GM18502 (cell line): ENCODE results near the gene AIMP1.

Source experiments
- ATAC-seq: cut with Tn5 transposase; IDR thresholded peaks from one replicate; pipeline ENCODE4 v1.9.1; 2021; ENCODE audit warnings: mild to moderate bottlenecking; ENCODE audit not compliant: unreplicated experiment, poor library complexity

Gene AIMP1

GRCh38 chr4:106343865-106344646 lies 27.7 kb downstream of the AIMP1 start:
- no peak for ATAC-seq

DNA sequence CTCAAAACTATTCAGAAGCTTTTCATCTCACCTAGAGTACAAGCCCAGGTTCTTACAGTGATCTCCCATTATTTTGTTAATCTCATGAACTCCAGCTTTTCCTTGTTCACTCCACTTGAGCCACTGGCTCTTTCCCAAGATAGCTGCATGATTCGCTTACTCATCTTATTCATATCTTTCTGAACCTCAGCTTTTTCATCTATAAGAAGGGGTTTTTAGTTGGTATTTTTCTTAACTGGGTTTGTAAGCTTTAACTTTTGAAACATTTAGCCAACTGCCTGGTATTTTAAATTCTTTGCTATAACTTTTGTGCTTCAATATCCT lies 28.3 kb downstream of the AIMP1 start:
- ATAC-seq: no peak

DNA sequence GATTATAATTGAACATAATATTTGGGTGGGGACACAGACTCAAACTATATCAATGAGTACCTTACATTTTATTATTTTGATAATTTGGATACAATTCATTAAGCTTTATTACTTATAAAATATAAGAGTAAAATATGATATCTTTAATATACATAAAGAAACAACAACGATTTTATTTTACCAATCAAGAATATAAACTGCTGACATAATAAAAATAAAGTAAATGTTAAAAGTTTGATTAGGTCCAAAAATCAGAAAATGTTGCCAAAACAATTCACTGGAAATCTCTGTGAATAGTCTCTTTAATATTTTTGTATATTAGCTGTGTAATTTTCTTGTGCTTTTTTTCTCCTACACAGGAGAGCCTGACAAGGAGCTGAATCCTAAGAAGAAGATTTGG lies 30.8 kb downstream of the AIMP1 start:
- no peak for ATAC-seq

- ATAC-seq: no peak
Observed at GRCh38 chr4:106351016-106351415, 34.7 kb downstream of the AIMP1 start.

- ATAC-seq: no peak
Observed at GRCh38 chr4:106353786-106354185, 37.4 kb downstream of the AIMP1 start.

DNA sequence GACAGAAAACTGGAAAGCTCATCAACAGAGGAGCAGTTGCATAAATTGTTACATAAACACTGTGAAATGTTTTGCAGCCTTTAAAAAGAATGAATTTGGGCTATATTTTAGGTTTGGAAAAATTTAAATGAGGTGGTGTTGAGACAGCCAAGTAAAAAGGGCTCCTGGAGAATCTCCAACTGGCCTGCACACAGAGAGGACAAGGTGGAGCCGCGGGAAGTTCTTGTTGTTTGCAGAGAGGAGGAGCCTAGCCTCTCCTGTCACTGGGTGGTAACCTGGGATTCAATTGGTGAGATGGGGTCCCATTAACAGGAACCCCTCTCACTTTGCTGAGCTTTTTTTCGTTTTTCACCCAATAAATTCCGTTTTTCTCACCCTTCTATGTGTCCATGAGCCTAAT lies 38.8 kb downstream of the AIMP1 start:
- ATAC-seq: no peak

DNA sequence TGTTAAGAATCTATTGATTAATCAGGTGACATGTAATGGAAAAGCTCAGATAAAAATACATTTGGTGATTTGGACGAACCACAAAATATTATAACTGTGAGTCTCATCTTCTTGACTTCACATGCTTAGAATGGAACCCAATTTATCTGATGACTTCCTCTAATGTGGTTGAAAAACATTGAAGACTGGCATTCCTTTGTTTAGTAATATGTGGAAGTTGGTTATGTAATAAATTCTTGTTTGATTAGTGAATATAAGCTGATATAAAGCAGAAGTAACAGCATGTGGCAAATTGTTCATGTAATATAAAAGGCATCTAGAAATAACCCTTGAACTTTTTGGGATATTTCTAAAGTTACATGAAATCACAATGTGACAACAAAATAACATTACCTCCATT lies 42.5 kb downstream of the AIMP1 start:
- ATAC-seq: no peak

- no peak for ATAC-seq
Observed at GRCh38 chr4:106362086-106362825, 45.9 kb downstream of the AIMP1 start.

DNA sequence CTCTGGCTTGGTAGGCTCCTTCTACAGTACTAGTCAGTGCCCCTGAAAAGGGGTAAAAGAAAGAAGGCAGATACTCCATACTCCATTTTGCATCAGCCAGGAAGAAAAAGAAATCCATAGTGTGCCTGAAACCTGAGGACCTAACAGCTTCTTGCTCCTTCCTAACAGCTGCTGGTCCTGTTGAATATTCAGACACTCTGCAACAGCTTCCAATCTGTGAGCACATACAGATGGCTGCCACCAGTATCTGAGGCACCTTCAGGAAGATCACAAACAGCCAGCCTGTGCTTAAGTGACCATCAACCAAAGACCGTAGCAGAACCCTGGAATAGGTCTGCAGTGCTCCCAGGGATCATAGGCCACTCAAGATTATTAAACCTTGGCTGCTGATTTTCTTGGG lies 47.9 kb downstream of the AIMP1 start:
- no peak for ATAC-seq

DNA sequence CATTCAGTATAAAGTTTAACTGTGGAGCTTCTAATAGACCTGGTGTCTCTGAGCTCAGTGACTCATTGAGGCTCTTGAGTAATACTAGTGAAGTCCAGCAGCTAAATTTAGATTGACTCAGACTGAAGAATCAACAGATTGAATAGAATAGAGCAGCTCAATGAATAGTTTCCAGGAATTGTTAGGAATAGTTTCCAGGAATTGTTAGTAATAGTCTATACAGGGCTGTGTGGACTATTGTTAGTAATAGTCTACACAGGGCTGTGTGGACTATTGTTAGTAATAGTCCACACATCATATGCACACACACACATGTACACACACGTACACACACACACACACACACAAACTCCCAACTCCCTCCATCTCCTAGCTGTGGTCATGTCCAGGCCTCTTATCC lies 49.3 kb downstream of the AIMP1 start:
- no peak for ATAC-seq

DNA sequence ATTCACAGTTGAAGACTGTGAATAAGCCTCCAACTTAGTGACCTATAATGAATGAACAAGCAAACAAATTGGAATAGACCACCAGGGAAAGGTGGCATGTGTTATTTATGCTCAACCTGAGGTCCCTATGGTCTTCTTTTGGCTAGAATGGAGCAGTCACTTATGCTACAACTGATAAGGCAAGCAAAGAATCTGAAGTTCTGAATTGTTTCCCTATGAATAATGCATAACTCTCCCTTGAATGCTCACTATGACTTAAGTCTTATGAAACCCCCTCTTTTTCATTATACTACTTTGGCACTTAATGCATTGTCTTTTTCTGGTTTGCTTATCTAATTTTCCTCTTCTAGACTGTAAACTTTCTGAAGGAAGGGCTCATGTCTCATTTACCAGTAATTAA lies 49.7 kb downstream of the AIMP1 start:
- no peak for ATAC-seq

- no peak for ATAC-seq
Observed at GRCh38 chr4:106367072-106367471, 50.7 kb downstream of the AIMP1 start.

DNA sequence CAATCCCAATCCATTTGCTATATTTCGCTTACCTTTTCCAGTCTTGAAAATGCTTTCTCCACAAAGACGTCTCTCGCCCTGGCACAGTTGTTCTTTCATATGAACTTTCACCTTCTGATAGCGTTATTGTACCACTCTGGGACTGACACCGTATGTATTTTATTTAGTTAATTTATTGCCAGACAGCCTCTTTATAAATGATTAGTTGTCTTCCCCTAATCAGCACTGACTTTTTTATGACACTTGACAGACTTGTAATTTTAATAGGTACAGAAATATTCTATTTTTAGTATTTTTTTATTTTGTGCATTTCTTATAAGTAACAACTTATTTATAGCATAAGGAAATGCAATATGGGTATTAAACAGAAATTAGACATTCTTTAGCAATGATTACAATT lies 52.3 kb downstream of the AIMP1 start, which contains the start of gene GIMD1:
TSS of gene GIMD1 (minus strand) at position 101 of the 400 bp plus-strand sequence. CDS start 1,343 bp downstream, outside the sequence.
- ATAC-seq: no peak

- ATAC-seq: peak; percentile 78
Observed at GRCh38 chr4:106369456-106370060, 53.2 kb downstream of the AIMP1 start.

GRCh38 chr4:106370214-106370613 lies 53.9 kb downstream of the AIMP1 start:
- no peak for ATAC-seq

GRCh38 chr4:106371161-106371560 lies 54.8 kb downstream of the AIMP1 start:
- no peak for ATAC-seq

GRCh38 chr4:106373026-106373425 lies 56.7 kb downstream of the AIMP1 start:
- ATAC-seq: no peak

DNA sequence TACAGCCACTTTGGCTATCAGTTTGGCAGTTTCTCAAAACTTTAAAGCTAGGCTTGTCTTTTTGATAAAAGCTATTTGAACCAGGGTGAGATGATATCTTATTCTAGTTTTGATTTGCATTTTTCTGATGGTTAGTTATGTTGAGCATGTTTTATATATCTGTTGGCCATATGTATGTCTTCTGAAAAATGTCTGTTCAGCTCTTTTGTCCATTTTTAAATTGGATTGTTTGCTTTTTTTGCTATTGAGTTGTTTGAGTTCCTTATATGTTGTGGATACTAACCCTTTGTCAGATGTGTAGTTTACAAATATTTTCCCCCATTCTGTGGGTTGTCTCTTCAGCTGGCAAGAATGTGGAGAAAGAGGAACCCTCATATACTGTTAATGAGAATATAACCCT lies 63.8 kb downstream of the AIMP1 start:
- no peak for ATAC-seq

- ATAC-seq: no peak
Observed at GRCh38 chr4:106384878-106385277, 68.5 kb downstream of the AIMP1 start.

DNA sequence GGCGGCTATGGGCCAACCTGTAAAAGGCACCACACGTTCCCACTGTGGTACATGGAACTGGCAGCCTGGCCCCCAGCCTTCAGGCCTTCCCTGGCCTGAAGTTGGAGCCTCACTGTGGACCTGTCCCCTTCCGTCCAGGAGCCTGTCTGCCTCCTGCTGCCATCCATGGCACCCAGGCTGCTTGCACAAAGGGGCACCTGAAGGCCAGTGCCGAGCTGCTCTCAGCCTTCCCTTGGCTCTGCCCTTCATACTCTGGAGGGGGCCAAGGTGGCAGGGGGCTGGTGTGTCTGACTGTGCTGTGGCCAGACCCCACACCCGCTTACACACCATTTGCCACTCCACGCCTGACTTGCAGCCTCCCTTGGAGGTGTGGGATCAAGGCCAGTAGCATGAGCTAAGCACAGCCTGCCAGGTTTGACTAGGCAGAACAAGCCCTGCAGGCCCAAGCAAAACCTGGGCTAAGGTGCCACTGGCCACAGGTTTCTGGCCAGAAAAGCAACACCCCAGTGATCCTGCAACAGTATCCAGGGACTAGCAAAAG lies 69.6 kb downstream of the AIMP1 start:
- ATAC-seq: no peak

DNA sequence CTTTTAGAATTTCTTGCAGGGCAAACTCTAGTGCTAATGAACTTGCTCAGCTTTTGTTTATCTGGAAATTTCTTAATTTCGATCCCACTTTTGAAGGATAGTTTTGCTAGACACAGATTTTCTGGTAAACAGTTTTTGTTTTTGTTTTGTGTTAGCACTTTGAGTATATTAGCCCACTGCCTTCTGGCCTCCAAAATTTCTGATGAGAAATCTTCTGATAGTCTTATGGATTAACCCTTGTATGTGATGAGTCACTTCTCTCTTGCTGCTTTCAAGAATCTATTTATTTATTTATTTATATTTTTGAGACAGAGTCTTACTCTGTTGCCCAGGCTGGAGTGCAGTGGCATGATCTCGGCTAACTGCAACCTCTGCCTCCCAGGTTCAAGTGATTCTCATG lies 79.2 kb downstream of the AIMP1 start:
- no peak for ATAC-seq
